Measurements from ENCODE around the gene THRB.

DNA sequence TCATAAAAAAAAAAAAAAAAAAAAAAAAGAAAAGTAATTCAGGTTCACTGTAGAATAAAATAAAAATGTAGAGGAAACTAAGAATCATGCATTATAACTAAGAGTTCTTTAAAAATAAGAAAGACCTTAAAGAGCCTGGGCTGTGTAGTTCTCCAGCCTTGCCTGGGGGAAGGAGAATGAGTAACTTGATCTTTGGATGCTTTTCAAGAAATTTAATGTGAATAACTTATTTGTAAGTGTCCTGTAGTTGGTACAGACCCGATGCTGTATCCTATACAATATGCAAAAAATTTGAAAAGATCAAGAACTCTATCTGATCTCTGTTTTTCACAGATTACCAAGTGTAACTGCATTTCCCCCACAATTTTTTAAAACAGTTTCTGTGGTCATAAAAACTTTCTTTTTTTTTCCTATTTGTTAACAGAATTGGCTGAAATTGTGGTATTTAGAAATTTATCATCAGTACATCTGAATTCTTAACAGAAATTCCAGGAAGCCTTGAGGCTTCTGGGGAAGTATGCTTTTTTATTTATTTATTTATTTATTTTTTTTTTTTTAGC is 195.3 kb downstream of the THRB start:
- no peak for TF ChIP-seq POLR2A (IDR thresholded peaks at IDR 0.05)
- TF ChIP-seq, protein P1, sequence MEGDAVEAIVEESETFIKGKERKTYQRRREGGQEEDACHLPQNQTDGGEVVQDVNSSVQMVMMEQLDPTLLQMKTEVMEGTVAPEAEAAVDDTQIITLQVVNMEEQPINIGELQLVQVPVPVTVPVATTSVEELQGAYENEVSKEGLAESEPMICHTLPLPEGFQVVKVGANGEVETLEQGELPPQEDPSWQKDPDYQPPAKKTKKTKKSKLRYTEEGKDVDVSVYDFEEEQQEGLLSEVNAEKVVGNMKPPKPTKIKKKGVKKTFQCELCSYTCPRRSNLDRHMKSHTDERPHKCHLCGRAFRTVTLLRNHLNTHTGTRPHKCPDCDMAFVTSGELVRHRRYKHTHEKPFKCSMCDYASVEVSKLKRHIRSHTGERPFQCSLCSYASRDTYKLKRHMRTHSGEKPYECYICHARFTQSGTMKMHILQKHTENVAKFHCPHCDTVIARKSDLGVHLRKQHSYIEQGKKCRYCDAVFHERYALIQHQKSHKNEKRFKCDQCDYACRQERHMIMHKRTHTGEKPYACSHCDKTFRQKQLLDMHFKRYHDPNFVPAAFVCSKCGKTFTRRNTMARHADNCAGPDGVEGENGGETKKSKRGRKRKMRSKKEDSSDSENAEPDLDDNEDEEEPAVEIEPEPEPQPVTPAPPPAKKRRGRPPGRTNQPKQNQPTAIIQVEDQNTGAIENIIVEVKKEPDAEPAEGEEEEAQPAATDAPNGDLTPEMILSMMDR (IDR thresholded peaks at IDR 0.05): no peak
